Suppressor macrophage treated with lipopolysaccharide for 1 hour (primary cell): ENCODE results near the gene TIFAB.

Source experiments
- DNase-seq, 3 donors: peaks; one replicate each; pipeline ENCODE4 v3.0.0-alpha.2; 2020 to 2022

The TIFAB gene

GRCh38 chr5:135481909-135482311 is 29.8 kb upstream of the TIFAB start:
- no peak for DNase-seq

- peak; percentile 82 for DNase-seq
Measured at GRCh38 chr5:135481387-135481786, 29.2 kb upstream of the TIFAB start.

- no peak for DNase-seq
Measured at GRCh38 chr5:135480511-135480910, 28.4 kb upstream of the TIFAB start.

- no peak for DNase-seq
Measured at GRCh38 chr5:135478938-135479337, 26.8 kb upstream of the TIFAB start.

- no peak for DNase-seq
Measured at GRCh38 chr5:135477613-135478066, 25.5 kb upstream of the TIFAB start.

GRCh38 chr5:135476615-135477581 is 24.7 kb upstream of the TIFAB start:
- no peak for DNase-seq

GRCh38 chr5:135473956-135474670 is 22.0 kb upstream of the TIFAB start:
- no peak for DNase-seq

GRCh38 chr5:135472141-135472540 is 20.0 kb upstream of the TIFAB start:
- DNase-seq, result no peak

- no peak for DNase-seq
Measured at GRCh38 chr5:135471726-135472125, 19.6 kb upstream of the TIFAB start.

- DNase-seq, result no peak
Measured at GRCh38 chr5:135469911-135470310, 17.8 kb upstream of the TIFAB start.

GRCh38 chr5:135468541-135468940 is 16.4 kb upstream of the TIFAB start:
- no peak for DNase-seq

GRCh38 chr5:135467871-135468485 is 15.8 kb upstream of the TIFAB start:
- DNase-seq, result no peak

GRCh38 chr5:135467051-135467625 is 15.0 kb upstream of the TIFAB start:
- DNase-seq, result no peak

- peak; percentile 85 to 92 (median 91) for DNase-seq
Measured at GRCh38 chr5:135466178-135467050, 14.3 kb upstream of the TIFAB start.

- DNase-seq, result no peak
Measured at GRCh38 chr5:135465391-135466122, 13.4 kb upstream of the TIFAB start.

- DNase-seq, result peak; percentile 81 to 85 (median 83)
Measured at GRCh38 chr5:135462304-135462703, 10.2 kb upstream of the TIFAB start.

GRCh38 chr5:135461481-135462151 is 9.5 kb upstream of the TIFAB start:
- no peak for DNase-seq

- DNase-seq, result no peak
Measured at GRCh38 chr5:135460246-135461033, 8.3 kb upstream of the TIFAB start.

- no peak for DNase-seq
Measured at GRCh38 chr5:135458921-135459331, 6.8 kb upstream of the TIFAB start.

GRCh38 chr5:135458356-135458755 is 6.2 kb upstream of the TIFAB start:
- no peak for DNase-seq
